Mesothelial cell of epicardium (in vitro differentiated cells): ENCODE results near the gene RHNO1. TPM values are rescaled to one million over a fixed set of nuclear protein-coding genes. Genes with fewer than 3 reads are reported as not detected.
A peak's percentile ranks its signal among the peaks of the same experiment; 100 is the strongest.

ENCODE experiments used
- DNase-seq, 2 experiments: peaks; one replicate each; pipeline ENCODE4 v3.0.0; 2021; ENCODE audit warnings: low spot score in 2 of 2; ENCODE audit not compliant: unreplicated experiment in 2 of 2
- H3K27ac Mint-ChIP-seq: 2 replicates; pipeline ENCODE4 v1.8.0; 2021; ENCODE audit warnings: mixed read lengths
- H3K27me3 Mint-ChIP-seq: 2 replicates; pipeline ENCODE4 v1.8.0; 2021; ENCODE audit warnings: low read depth, mixed read lengths
- H3K36me3 Mint-ChIP-seq: 2 replicates; pipeline ENCODE4 v1.8.0; 2021; ENCODE audit warnings: mixed read lengths
- H3K4me1 Mint-ChIP-seq: 2 replicates; pipeline ENCODE4 v1.8.0; 2021; ENCODE audit warnings: mixed read lengths
- H3K4me3 Mint-ChIP-seq: 2 replicates; pipeline ENCODE4 v1.8.0; 2021; ENCODE audit warnings: mild to moderate bottlenecking, moderate library complexity, mixed read lengths
- H3K9me3 Mint-ChIP-seq: 2 replicates; pipeline ENCODE4 v1.8.0; 2021; ENCODE audit warnings: mixed read lengths
- CTCF ChIP-seq: fragments of 200-600 bp; sonication (generic); IDR thresholded peaks from one replicate; pipeline ENCODE4 v1.5.0; 2021; ENCODE audit warnings: antibody characterized with exemption; ENCODE audit not compliant: unreplicated experiment
- total RNA-seq: library from RNA; stranded (reverse); gene quantifications from 3 replicates; pipeline ENCODE4 v1.2.1, GENCODE V29; 2021

RHNO1 gene
- 27.2 to 33.2 TPM (median 28.2 TPM) in 3 replicates for total RNA-seq

- Mint-ChIP-seq H3K27ac (peak within 1 kb of the TSS; percentile 99), H3K36me3 (peaks cover 6% of the 10 kb centered on the region), H3K27me3 (no peaks in the 10 kb centered on the region), H3K4me3 (peak within 1 kb of the TSS; percentile 99), H3K9me3 (no peaks in the 10 kb centered on the region), H3K4me1 (peaks cover 21% of the 10 kb centered on the region)
- TF ChIP-seq CTCF: no peak
- peak; percentile 87 to 94 for DNase-seq
Observed at GRCh38 chr12:2877047-2877952, at the start of gene RHNO1, which contains the start of gene FOXM1. TSS of gene RHNO1 (plus strand) at chr12:2877223. CDS start at chr12:2885367, 8,144 bp downstream. TSS of gene FOXM1 (minus strand) at chr12:2877174. CDS start at chr12:2874478, 2,696 bp downstream.

GRCh38 chr12:2829275-2829674, 47.7 kb upstream of the RHNO1 start:
- H3K27me3 Mint-ChIP-seq: no peaks in the 10 kb centered on the region
- H3K27ac Mint-ChIP-seq: no peak overlapping the region
- no peak for TF ChIP-seq CTCF
- peaks cover 27% of the 10 kb centered on the region for H3K36me3 Mint-ChIP-seq
- no peak overlapping the region for H3K4me3 Mint-ChIP-seq
- DNase-seq: no peak
- peaks cover 3% of the 10 kb centered on the region for H3K4me1 Mint-ChIP-seq
- H3K9me3 Mint-ChIP-seq: no peaks in the 10 kb centered on the region

- H3K36me3 Mint-ChIP-seq: peaks cover 19% of the 10 kb centered on the region
- no peak overlapping the region for H3K27ac Mint-ChIP-seq
Observed at GRCh38 chr12:2832550-2833127, 44.4 kb upstream of the RHNO1 start.

GRCh38 chr12:2833327-2833726, 43.7 kb upstream of the RHNO1 start:
- Mint-ChIP-seq H3K36me3 (peaks cover 15% of the 10 kb centered on the region), H3K4me3 (no peak overlapping the region), H3K4me1 (peaks cover 16% of the 10 kb centered on the region), H3K27ac (no peak overlapping the region), H3K27me3 (no peaks in the 10 kb centered on the region), H3K9me3 (no peaks in the 10 kb centered on the region)
- TF ChIP-seq CTCF: no peak
- no peak for DNase-seq

More at GRCh38 chr12:2832550-2833127, 44.4 kb upstream of the RHNO1 start:
- Mint-ChIP-seq H3K4me3 (no peak overlapping the region), H3K9me3 (no peaks in the 10 kb centered on the region), H3K4me1 (peaks cover 16% of the 10 kb centered on the region), H3K27me3 (no peaks in the 10 kb centered on the region)
- no peak for DNase-seq
- no peak for TF ChIP-seq CTCF

GRCh38 chr12:2833810-2834209, 43.2 kb upstream of the RHNO1 start:
- no peak for DNase-seq
- H3K4me3 Mint-ChIP-seq: no peak overlapping the region

More at GRCh38 chr12:2833810-2834209, 43.2 kb upstream of the RHNO1 start:
- no peak for TF ChIP-seq CTCF
- H3K9me3 Mint-ChIP-seq: no peaks in the 10 kb centered on the region
- H3K27me3 Mint-ChIP-seq: no peaks in the 10 kb centered on the region
- peaks cover 13% of the 10 kb centered on the region for H3K36me3 Mint-ChIP-seq
- H3K27ac Mint-ChIP-seq: no peak overlapping the region
- peaks cover 16% of the 10 kb centered on the region for H3K4me1 Mint-ChIP-seq
